Measurements from ENCODE around the gene REXO1.

Gene REXO1

DNA sequence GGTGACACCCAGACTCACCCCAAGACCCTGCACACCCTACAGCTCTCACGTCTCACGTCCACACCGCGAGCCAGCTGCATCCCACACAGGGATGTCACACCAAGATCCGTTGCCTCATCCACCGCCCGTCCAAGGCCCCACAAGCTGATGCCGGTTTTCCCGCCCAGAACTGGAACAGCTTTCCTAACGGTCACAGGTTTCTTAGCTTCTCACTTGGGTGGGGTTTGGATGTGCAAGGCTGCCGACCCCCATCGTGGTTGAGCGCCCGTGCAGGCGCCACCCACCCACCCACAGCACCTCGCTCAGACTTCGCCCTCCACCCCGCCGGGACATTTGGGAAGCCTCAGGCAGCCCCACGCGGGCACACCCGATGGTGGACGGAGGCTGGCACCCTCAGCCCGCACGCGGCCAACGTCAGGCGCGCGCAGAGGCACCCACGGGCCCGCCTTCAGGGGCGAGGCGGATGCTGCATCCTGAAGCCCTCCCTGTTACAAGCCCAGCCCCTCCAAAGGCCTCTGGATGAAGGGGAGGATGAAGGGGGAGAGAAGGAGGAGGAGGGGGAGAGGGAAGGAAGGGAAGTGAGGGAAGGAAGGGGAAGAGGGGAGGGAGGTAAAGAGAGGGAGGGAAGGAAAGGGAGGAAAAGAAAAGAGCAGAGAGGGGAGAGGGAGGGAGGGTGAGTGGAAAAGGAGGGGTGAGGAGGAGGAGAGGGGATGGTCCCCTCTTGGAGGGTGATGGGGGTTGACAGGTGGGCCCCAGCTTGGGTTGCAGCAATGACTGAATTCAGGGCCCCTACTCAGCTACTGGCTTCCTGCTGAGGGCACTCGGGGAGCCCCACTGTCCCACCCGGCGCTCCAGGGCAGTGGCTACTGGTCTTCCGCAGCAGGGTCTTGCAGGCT lies 82.1 kb downstream of the REXO1 start:
- DNase-seq, result no peak

Data from left hindlimb (tissue), 1 donor.